GM15510 (cell line): ENCODE data around the gene SYNE1.

Source experiments
- POLR2A ChIP-seq: IDR thresholded peaks from 3 replicates; pipeline ENCODE4 v1.6.1; 2011; ENCODE audit warnings: borderline replicate concordance; ENCODE audit not compliant: insufficient read length; ENCODE audit errors: extremely low read depth

Gene SYNE1

GRCh38 chr6:152296648-152297376, 340.4 kb downstream of the SYNE1 start:
- no peak for TF ChIP-seq POLR2A

GRCh38 chr6:152295920-152296319, 341.2 kb downstream of the SYNE1 start:
- no peak for TF ChIP-seq POLR2A

DNA sequence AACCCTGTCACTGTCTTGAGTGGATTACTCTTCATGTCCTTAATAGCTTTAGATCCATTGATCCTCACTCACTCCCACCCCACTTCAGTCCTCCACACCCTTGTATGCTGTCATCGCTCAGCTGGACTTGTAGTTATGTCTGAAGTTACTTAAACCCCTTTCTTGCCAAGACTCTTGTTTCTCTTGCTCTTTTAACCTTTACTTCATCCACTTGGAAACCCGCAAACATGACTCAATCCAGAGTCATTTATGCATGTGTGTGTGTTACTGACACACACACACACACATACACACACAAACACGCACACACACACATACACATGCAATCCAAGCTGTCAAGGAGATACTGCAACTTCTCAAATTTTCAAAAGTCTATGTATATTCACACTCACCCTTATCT, 341.8 kb downstream of the SYNE1 start:
- TF ChIP-seq POLR2A, result no peak

DNA sequence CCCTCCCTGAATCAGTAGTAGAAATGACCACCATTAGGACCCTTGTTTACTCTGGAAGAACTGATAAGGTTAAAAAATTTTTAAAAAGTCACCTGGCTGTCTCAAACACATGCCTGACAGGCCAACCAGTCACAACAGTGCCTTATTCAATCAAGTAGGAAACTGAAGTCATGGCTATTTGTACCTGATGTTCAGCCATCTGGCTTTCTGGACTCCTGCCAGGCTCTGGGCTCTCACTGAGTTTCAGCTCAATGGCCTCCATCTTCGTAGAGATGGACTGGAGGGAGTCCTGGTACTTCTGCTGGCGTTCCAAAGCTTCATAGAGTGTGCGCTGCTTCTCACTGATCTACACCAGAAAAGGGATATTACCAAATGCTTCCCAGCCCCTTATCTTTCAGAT, 343.8 kb downstream of the SYNE1 start:
- TF ChIP-seq POLR2A, result no peak

- TF ChIP-seq POLR2A, result no peak
Observed at GRCh38 chr6:152292555-152292954, 344.6 kb downstream of the SYNE1 start.

- no peak for TF ChIP-seq POLR2A
Observed at GRCh38 chr6:152290693-152291092, 346.5 kb downstream of the SYNE1 start.

DNA sequence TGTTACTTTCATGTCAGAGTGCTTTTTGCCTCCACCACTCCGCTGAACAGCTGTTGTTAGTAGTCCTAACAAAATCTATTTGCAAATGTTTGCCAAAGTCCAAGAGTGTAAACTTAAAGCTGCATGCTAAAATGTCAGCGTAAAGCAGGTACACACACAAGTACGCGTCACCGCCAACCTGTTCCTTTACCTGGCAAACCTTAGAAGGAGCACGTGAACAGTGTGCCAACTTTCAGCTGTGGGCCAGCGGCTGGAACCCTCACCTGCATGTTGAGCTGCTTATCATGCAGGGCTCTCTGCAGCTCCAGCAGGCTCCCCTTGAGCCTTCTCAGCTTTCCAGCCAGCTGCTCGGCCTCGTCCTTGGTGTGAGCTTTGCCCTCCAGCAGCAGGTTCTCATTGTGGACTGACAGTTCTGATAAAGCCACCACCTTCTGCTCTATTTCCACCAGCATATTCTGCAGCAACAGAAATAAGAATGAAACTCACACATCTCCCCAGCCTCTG, 359.3 kb downstream of the SYNE1 start:
- TF ChIP-seq POLR2A, result no peak

DNA sequence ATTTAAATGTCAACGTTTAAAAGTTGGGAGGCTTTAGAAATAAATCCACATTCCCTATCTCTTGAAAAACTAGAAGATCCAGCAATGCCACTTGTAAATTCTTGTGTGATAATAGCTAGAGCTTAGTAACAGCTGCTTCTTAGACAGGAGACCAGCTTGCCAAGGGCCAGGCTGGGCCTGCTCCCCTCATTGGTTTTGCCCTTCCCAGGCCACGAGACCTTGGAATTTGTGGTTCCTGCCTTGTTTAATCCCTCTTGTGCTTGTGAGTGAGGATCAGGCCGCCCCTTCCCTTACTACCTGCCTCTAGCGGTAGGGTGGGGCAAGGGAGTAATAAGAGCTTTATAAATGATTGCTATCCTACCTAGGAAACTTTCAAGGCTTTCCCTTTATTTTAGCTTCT, 363.5 kb downstream of the SYNE1 start:
- no peak for TF ChIP-seq POLR2A

- no peak for TF ChIP-seq POLR2A
Observed at GRCh38 chr6:152273002-152273401, 364.2 kb downstream of the SYNE1 start.

- no peak for TF ChIP-seq POLR2A
Observed at GRCh38 chr6:152272486-152272885, 364.7 kb downstream of the SYNE1 start.

- no peak for TF ChIP-seq POLR2A
Observed at GRCh38 chr6:152271776-152272464, 365.2 kb downstream of the SYNE1 start.

DNA sequence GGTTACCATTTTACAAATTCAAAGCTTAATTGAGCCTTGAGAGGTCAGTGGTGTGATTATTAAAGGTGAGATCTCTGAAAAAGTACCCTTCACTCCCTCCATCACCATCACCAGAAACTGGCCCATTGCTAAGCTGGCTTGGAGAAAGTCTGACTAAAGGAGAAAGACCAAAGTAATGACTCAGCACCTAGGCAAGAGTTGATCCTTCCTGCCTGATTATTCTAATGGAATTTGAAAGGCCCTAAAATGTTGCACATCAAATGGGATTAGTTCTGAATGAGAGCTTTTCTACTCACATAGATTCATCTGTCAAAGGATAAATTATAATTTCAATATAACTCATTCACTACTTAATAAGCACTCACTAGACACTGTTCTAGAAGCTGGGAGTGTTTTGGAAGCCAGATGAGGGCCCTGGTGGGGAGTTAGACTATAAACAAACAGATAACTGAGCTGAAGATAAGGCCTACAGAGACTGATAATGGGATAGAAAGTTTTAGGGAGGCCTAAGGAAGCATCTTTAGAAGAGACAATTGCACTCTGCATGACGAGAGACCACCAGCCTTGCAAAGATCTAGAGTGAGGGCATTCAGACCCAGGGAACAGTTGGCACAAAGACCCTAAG, 366.7 kb downstream of the SYNE1 start:
- TF ChIP-seq POLR2A, result no peak

- no peak for TF ChIP-seq POLR2A
Observed at GRCh38 chr6:152268846-152269442, 368.2 kb downstream of the SYNE1 start.

DNA sequence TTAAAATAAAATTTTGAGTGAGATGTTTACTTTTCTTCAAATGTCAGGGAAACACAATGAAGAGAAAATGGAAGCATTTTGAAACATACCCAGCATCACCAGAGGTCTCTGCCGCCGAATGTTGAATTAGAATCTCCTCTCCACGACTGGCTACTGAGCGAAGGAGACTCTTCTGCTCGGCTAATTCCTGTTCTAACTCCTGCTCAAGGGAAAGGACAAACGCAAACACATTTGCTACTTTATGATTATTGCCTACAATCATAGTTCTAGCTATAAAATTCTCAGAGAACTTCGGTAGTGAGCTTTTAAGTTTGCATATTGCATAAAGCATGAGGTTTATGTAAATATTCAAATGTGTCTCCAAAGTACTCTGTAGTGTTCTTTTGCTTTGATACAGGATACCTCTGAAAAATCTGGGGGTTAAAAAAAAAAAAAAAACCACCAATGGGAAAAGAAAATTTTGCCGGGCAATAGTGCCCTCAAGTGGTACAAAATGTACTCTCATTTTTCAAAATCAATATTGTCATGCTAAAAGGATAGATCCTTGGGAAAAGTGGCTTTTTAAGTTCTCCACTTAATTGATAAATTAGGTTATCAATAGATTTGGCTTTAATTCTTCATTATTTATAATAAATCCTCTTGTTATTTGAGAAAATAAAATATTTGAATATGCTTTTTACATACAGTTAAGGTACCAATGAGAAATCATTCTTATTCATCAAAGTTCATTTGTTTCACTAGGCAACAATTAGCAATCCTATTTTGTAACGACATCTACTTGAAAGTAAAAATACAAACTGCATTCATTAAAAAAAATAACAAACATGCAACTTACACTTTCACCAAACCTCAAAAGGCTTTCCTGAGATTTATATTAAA, 369.0 kb downstream of the SYNE1 start:
- TF ChIP-seq POLR2A, result no peak

DNA sequence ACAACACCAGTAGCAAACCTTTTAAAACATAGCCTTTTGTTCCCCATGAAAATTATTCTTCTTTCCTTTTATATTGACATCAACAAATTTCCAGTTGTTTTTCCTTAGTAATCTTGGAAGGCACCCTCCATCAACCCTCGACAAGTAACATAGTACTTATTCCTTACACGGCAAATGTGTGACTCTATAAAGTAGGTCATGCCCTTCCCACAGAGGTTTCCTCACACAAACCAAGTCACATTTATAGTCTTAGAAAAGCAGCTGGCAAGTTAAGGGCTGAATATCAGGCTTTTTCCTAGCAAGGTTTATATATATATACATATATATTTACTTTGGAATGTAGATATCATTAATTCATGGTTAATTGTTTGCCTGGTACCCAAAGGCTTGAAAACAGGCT, 371.5 kb downstream of the SYNE1 start:
- no peak for TF ChIP-seq POLR2A

- no peak for TF ChIP-seq POLR2A
Observed at GRCh38 chr6:152263582-152263981, 373.6 kb downstream of the SYNE1 start.
